AG04450 (cell line): Measurements from ENCODE around the gene CALML6. TPM values are rescaled to one million over a fixed set of nuclear protein-coding genes. Genes with fewer than 3 reads are reported as not detected.
A peak's percentile ranks its signal among the peaks of the same experiment; 100 is the strongest.

ENCODE experiments used
- CTCF ChIA-PET: fragments of 300-600, 350-600 bp; formaldehyde crosslinking; extraction: SDS; loops from one replicate; lab custom pipeline; 2022; ENCODE audit warnings: antibody characterized with exemption, inconsistent platforms; lab: Charles Lee
- POLR2A ChIA-PET: fragments of 350-600 bp; formaldehyde crosslinking; extraction: SDS; loops from one replicate; lab custom pipeline; 2021; ENCODE audit warnings: antibody characterized with exemption, inconsistent platforms; lab: Yijun Ruan, JAX
- DNase-seq: peaks from one replicate; pipeline ENCODE4 v3.0.0-alpha.2; 2011; ENCODE audit warnings: low read depth, low spot score
- H3K27ac ChIP-seq: one replicate; pipeline ENCODE4 v1.5.1; 2012; ENCODE audit warnings: low read depth, low read length, control low read depth
- H3K27me3 ChIP-seq: one replicate; pipeline ENCODE4 v1.6.0; 2012; ENCODE audit warnings: low read length; ENCODE audit not compliant: control insufficient read depth, insufficient read depth
- H3K4me3 ChIP-seq: 2 replicates; pipeline ENCODE4 v1.5.1; 2011; ENCODE audit warnings: mild to moderate bottlenecking, low read depth, low read length, control low read depth
- H3K9me3 ChIP-seq: 2 replicates; pipeline ENCODE4 v1.5.1; 2012; ENCODE audit warnings: low read length; ENCODE audit not compliant: control insufficient read depth, insufficient read depth
- polyA plus RNA-seq: library from polyadenylated mRNA; depleted of rRNA; stranded (reverse); fragments of >200 nt; gene quantifications from 2 replicates; pipeline ENCODE4 v1.2.3, GENCODE V29; 2011
- TF ChIP-seq, protein P1 (sequence below): IDR thresholded peaks from 2 replicates; pipeline ENCODE4 v1.5.1; 2011; ENCODE audit warnings: low read depth, low read length, control low read depth, inconsistent platforms

Gene CALML6
- polyA plus RNA-seq, 1 experiment = 0.21 TPM

DNA sequence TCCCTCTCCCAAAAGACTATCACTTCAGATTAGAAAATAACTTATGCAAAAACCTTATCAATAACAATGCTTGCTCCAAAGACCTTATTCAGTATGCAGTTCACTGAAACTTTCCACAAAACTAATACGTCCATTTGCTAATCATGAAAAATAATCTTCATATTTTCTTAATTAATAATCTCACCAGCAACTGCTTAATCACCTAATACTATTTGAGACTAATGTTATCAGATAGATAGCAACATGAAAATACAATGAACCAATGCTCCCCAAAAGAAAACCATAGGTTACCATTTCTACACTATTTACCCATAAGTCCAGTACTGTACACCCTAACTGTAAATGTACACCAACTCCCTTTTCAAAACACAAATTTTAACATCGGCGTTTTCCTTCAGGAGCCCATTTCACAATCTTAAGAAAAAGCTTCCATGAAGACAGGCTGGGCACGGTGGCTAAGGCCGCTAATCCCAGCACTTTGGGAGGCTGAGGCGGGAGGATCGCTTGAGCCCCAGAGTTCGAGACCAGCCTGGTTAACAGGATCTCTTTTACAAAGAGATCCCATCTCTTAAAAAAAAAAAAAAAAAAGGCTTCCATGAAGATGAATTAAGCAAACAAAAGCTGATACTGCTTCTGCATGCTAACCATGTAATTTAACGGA is 25.8 kb upstream of the CALML6 start:
- CTCF ChIA-PET = interaction anchor here (0.9 kb wide), 1 partner anchor 22 kb away, joined by 3 read pairs; no protein-coding TSS in a partner anchor
- Histone ChIP-seq H3K27me3 (no peaks in the 10 kb centered on the region), H3K9me3 (no peaks in the 10 kb centered on the region), H3K27ac (no peak overlapping the region), H3K4me3 (peak overlapping the region; percentile 78)
- POLR2A ChIA-PET = no interaction called here
- TF ChIP-seq, protein P1, sequence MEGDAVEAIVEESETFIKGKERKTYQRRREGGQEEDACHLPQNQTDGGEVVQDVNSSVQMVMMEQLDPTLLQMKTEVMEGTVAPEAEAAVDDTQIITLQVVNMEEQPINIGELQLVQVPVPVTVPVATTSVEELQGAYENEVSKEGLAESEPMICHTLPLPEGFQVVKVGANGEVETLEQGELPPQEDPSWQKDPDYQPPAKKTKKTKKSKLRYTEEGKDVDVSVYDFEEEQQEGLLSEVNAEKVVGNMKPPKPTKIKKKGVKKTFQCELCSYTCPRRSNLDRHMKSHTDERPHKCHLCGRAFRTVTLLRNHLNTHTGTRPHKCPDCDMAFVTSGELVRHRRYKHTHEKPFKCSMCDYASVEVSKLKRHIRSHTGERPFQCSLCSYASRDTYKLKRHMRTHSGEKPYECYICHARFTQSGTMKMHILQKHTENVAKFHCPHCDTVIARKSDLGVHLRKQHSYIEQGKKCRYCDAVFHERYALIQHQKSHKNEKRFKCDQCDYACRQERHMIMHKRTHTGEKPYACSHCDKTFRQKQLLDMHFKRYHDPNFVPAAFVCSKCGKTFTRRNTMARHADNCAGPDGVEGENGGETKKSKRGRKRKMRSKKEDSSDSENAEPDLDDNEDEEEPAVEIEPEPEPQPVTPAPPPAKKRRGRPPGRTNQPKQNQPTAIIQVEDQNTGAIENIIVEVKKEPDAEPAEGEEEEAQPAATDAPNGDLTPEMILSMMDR = no peak
- DNase-seq = no peak

- peak overlapping the region; percentile 68 for H3K27ac ChIP-seq
- ChIA-PET CTCF (no interaction called here), POLR2A (no interaction called here)
- DNase-seq = no peak
- H3K9me3 ChIP-seq = no peaks in the 10 kb centered on the region
- no peaks in the 10 kb centered on the region for H3K27me3 ChIP-seq
- peak overlapping the region; percentile 78 for H3K4me3 ChIP-seq
- TF ChIP-seq, protein P1 = no peak
Measured at GRCh38 chr1:1889847-1890505, 25.1 kb upstream of the CALML6 start.

GRCh38 chr1:1890506-1891348 is 24.3 kb upstream of the CALML6 start, which contains the start of gene GNB1:
GNB1 (minus strand) TSS chr1:1891087; CDS start chr1:1825453, 65,634 bp downstream.
- Histone ChIP-seq H3K4me3 (peak within 1 kb of the TSS; percentile 78), H3K27ac (peak within 1 kb of the TSS; percentile 68), H3K9me3 (no peaks in the 10 kb centered on the region), H3K27me3 (no peaks in the 10 kb centered on the region)
- DNase-seq = peak; percentile 56
- ChIA-PET CTCF (interaction anchor here (1.4 kb wide), 1 partner anchor 15 kb away, joined by 10 read pairs; no protein-coding TSS in a partner anchor), POLR2A (interaction anchor here (0.5 to 1.3 kb wide), 2 partner anchors 11 to 18 kb away, joined by 3 to 4 read pairs; no protein-coding TSS in a partner anchor)
- TF ChIP-seq, protein P1 = no peak

DNA sequence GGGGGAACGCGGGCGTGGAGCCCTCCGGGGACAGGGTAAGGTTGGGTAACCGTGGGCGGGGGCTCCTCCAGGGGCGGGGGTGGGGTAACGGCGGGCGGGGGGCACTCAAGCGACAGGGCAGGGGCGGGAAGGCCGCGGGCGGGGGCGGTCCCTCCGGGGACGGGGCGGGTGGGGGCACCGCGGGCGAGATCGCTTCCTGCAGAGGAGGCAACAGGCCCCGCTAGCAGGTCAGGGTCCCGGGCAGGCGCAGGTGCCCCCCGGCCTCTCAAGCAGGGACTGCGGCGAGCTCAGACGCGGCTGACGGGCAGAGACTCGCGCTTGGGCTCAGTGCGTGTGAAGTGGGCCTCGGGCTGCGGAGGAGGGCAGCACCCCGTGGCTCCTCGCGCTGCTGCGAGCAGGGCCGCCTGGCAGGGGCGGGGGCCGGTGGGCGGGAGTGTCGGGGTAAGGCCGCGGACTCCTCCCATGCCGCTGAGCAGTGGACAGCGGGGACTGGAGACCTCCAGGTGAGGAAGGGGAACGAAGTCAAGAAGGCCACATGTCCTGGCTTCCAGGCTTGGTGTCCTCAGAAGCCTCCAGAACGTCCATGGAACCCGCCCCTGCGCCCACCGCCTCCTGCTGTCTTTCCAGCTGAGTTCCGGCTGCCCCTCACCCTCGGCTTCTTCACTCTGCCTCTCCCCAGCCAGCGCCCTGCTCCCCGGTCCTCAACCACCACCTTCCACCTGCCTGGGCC is 23.5 kb upstream of the CALML6 start:
- no peaks in the 10 kb centered on the region for H3K27me3 ChIP-seq
- POLR2A ChIA-PET = interaction anchor here (0.5 to 1.3 kb wide), 6 partner anchors 8 to 166 kb away, joined by 3 to 11 read pairs (median 4); no protein-coding TSS in a partner anchor
- H3K27ac ChIP-seq = peak overlapping the region; percentile 11
- no peaks in the 10 kb centered on the region for H3K9me3 ChIP-seq
- peak overlapping the region; percentile 76 for H3K4me3 ChIP-seq
- no peak for DNase-seq
- CTCF ChIA-PET = interaction anchor here (1.4 kb wide), 1 partner anchor 14 kb away, joined by 10 read pairs; no protein-coding TSS in a partner anchor
- TF ChIP-seq, protein P1 = no peak
